Smooth muscle cell (in vitro differentiated cells): Measurements from ENCODE around the gene ANKRD40CL. TPM values are rescaled to one million over a fixed set of nuclear protein-coding genes. Genes with fewer than 3 reads are reported as not detected.

Experiments used
- DNase-seq: peaks from one replicate; lab custom pipeline; 2025; ENCODE audit not compliant: unreplicated experiment; lab: John Stamatoyannopoulos, UW
- H2AFZ ChIP-seq: fragments of 200-600 bp; sonication (generic); 2 replicates; pipeline ENCODE4 v1.6.0; 2016; ENCODE audit warnings: antibody characterized with exemption, low read depth, mild to moderate bottlenecking
- H3F3A ChIP-seq: fragments of 200-600 bp; sonication (generic); 2 replicates; pipeline ENCODE4 v1.6.0; 2017; ENCODE audit warnings: antibody characterized with exemption, low read depth
- H3K27ac ChIP-seq: fragments of 200-600 bp; sonication (generic); 2 replicates; pipeline ENCODE4 v1.5.1; 2016; ENCODE audit warnings: low read depth, mild to moderate bottlenecking
- H3K27me3 ChIP-seq: fragments of 200-600 bp; sonication (generic); 2 replicates; pipeline ENCODE4 v1.6.1; 2016; ENCODE audit warnings: low read depth, mild to moderate bottlenecking
- H3K36me3 ChIP-seq: fragments of 200-600 bp; sonication (generic); 2 replicates; pipeline ENCODE4 v1.5.1; 2016; ENCODE audit warnings: low read depth
- H3K4me1 ChIP-seq: fragments of 200-600 bp; sonication (generic); 2 replicates; pipeline ENCODE4 v1.5.1; 2016; ENCODE audit warnings: low read depth
- H3K4me2 ChIP-seq: fragments of 200-600 bp; sonication (generic); 2 replicates; pipeline ENCODE4 v1.6.0; 2016; ENCODE audit warnings: mild to moderate bottlenecking
- H3K4me3 ChIP-seq: fragments of 200-600 bp; sonication (generic); 2 replicates; pipeline ENCODE4 v1.5.1; 2016; ENCODE audit warnings: mild to moderate bottlenecking
- H3K79me2 ChIP-seq: fragments of 200-600 bp; sonication (generic); 2 replicates; pipeline ENCODE4 v1.6.0; 2016; ENCODE audit warnings: low read depth, mild to moderate bottlenecking
- H3K9ac ChIP-seq: fragments of 200-600 bp; sonication (generic); 2 replicates; pipeline ENCODE4 v1.6.0; 2016; ENCODE audit warnings: low read depth
- H3K9me3 ChIP-seq: fragments of 200-600 bp; sonication (generic); replicated peaks from 2 replicates; pipeline ENCODE4 v1.5.1; 2016; ENCODE audit warnings: low read depth
- H4K20me1 ChIP-seq: fragments of 200-600 bp; sonication (generic); 2 replicates; pipeline ENCODE4 v1.6.0; 2016; ENCODE audit warnings: low read depth
- WGBS: methylation state at CpG from one replicate; pipeline ENCODE4 v1.1.7; 2016; ENCODE audit warnings: low lambda C conversion rate; 5-methylcytosine and 5-hydroxymethylcytosine counted together
- polyA plus RNA-seq: library from polyadenylated mRNA; unstranded; fragments of >200 nt; fragmentation: Nextera tagmentation; extraction: Ambion mirVana; gene quantifications from 2 replicates; pipeline ENCODE4 v1.2.1, GENCODE V29; 2016
- total RNA-seq: library from RNA; depleted of rRNA; stranded (reverse); fragments of >200 nt; gene quantifications from 2 replicates; pipeline ENCODE4 v1.2.3, GENCODE V29; 2014
- TF ChIP-seq, protein P1 (sequence below): fragments of 200-600 bp; sonication (generic); IDR thresholded peaks from 2 replicates; pipeline ENCODE4 v1.5.1; 2017; ENCODE audit warnings: borderline replicate concordance, mild to moderate bottlenecking, antibody characterized with exemption; ENCODE audit not compliant: insufficient read depth, poor library complexity, severe bottlenecking

Gene ANKRD40CL
- total and polyA plus RNA-seq, 2 experiments from 2014 or later, result not detected

DNA sequence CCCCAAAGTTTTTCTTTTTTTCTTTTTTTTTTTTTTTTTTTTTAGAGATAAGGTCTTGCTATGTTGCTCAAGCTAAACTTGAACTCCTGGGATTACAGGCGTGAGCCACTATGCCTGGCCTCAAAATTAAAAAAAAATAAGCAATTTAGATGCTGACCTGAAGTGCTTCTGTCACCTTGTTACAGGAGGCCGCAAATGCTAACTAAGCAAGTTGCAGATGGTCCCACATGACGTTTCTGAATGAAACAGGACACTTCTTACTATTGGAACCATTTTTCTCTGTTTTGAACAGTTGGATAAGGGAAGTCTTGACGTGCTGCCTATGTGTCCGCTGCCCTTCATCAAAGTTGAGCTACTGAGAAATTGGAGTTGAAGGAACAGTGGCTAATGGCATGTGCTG, 8.8 kb downstream of the ANKRD40CL start:
- H3K9me3 ChIP-seq, result no peaks in the 10 kb centered on the region
- H3K9ac ChIP-seq, result no peak overlapping the region
- 78% methylated on average over 5 of the region's 5 CpGs for WGBS

GRCh38 chr17:50754521-50754920, 12.8 kb downstream of the ANKRD40CL start:
- no peak for DNase-seq
- no peaks in the 10 kb centered on the region for H3K27me3 ChIP-seq
- H3K79me2 ChIP-seq, result no peaks in the 10 kb centered on the region
- H2AFZ ChIP-seq, result no peak overlapping the region
- H3K27ac ChIP-seq, result no peak overlapping the region
- TF ChIP-seq, protein P1, sequence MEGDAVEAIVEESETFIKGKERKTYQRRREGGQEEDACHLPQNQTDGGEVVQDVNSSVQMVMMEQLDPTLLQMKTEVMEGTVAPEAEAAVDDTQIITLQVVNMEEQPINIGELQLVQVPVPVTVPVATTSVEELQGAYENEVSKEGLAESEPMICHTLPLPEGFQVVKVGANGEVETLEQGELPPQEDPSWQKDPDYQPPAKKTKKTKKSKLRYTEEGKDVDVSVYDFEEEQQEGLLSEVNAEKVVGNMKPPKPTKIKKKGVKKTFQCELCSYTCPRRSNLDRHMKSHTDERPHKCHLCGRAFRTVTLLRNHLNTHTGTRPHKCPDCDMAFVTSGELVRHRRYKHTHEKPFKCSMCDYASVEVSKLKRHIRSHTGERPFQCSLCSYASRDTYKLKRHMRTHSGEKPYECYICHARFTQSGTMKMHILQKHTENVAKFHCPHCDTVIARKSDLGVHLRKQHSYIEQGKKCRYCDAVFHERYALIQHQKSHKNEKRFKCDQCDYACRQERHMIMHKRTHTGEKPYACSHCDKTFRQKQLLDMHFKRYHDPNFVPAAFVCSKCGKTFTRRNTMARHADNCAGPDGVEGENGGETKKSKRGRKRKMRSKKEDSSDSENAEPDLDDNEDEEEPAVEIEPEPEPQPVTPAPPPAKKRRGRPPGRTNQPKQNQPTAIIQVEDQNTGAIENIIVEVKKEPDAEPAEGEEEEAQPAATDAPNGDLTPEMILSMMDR, result no peak
- H3K9ac ChIP-seq, result no peak overlapping the region
- peaks cover 7% of the 10 kb centered on the region for H4K20me1 ChIP-seq
- no peaks in the 10 kb centered on the region for H3K4me1 ChIP-seq
- H3K9me3 ChIP-seq, result no peaks in the 10 kb centered on the region
- H3K4me3 ChIP-seq, result no peak overlapping the region
- WGBS, result 74% methylated on average over 2 of the region's 2 CpGs
- H3F3A ChIP-seq, result peaks cover 18% of the 10 kb centered on the region
- H3K4me2 ChIP-seq, result no peak overlapping the region
- peaks cover 19% of the 10 kb centered on the region for H3K36me3 ChIP-seq

More for the DNA sequence above, 8.8 kb downstream of the ANKRD40CL start:
- no peaks in the 10 kb centered on the region for H3K27me3 ChIP-seq
- no peak overlapping the region for H3K4me2 ChIP-seq
- no peaks in the 10 kb centered on the region for H3K79me2 ChIP-seq
- no peak overlapping the region for H2AFZ ChIP-seq
- no peaks in the 10 kb centered on the region for H3K36me3 ChIP-seq
- TF ChIP-seq, protein P1, result no peak
- peaks cover 18% of the 10 kb centered on the region for H3F3A ChIP-seq
- no peak for DNase-seq
- H3K27ac ChIP-seq, result no peak overlapping the region
- H4K20me1 ChIP-seq, result no peaks in the 10 kb centered on the region
- H3K4me3 ChIP-seq, result no peak overlapping the region
- no peaks in the 10 kb centered on the region for H3K4me1 ChIP-seq

DNA sequence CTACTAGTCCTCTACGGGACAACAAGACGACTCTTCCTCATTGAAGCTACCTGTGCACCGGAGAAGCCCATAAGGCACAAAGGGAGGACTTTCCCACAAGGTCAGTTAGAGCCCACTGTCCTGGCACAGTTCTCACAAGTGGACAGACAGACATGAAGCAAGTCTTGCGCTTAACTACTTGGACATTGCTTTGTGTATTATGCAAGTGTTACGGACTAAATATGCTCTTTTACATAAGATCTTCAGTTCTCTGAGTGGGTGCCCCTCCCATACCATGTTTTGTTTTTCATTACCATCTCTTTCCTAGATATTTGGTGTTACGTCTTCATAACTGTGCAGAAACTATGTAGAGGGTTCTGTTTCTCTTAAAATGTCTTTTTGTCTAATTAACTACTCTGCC, 18.1 kb downstream of the ANKRD40CL start:
- TF ChIP-seq, protein P1, result no peak
- Histone ChIP-seq H3K36me3 (peaks cover 55% of the 10 kb centered on the region), H3K79me2 (peaks cover 5% of the 10 kb centered on the region), H3K27me3 (no peaks in the 10 kb centered on the region), H3K4me1 (no peaks in the 10 kb centered on the region), H3K9me3 (no peaks in the 10 kb centered on the region), H2AFZ (no peak overlapping the region), H3K4me3 (no peak overlapping the region), H3K4me2 (no peak overlapping the region), H3K9ac (no peak overlapping the region), H3K27ac (no peak overlapping the region), H4K20me1 (peaks cover 41% of the 10 kb centered on the region), H3F3A (peaks cover 5% of the 10 kb centered on the region)
- no peak for DNase-seq
- WGBS, result 96% methylated on average over 6 of the region's 6 CpGs

- H3K9ac ChIP-seq, result no peak overlapping the region
- no peak overlapping the region for H3K4me3 ChIP-seq
- H4K20me1 ChIP-seq, result peaks cover 70% of the 10 kb centered on the region
- no peak overlapping the region for H2AFZ ChIP-seq
- H3K9me3 ChIP-seq, result no peaks in the 10 kb centered on the region
- TF ChIP-seq, protein P1, result no peak
- peaks cover 22% of the 10 kb centered on the region for H3K79me2 ChIP-seq
- peaks cover 73% of the 10 kb centered on the region for H3K36me3 ChIP-seq
- H3K4me2 ChIP-seq, result no peak overlapping the region
- H3F3A ChIP-seq, result peaks cover 7% of the 10 kb centered on the region
- DNase-seq, result no peak
- H3K27me3 ChIP-seq, result no peaks in the 10 kb centered on the region
- H3K27ac ChIP-seq, result no peak overlapping the region
- no peaks in the 10 kb centered on the region for H3K4me1 ChIP-seq
- WGBS, result 96% methylated on average over 12 of the region's 12 CpGs
Observed at GRCh38 chr17:50745631-50746030, 21.7 kb downstream of the ANKRD40CL start.
